A673 (cell line): ENCODE results near the gene SPATA13. TPM values are rescaled to one million over a fixed set of nuclear protein-coding genes. Genes with fewer than 3 reads are reported as not detected.

Experiments
- BruUV-seq: library from RNA; stranded (reverse); fragments of 400-500 nt; replicated peaks from 2 replicates; lab custom pipeline; 2021; lab: Mats Ljungman, UMichigan
- CTCF ChIA-PET: fragments of 300-600 bp; sonication (Branson Sonifier 250); formaldehyde crosslinking; loops from one replicate; lab custom pipeline; 2022; ENCODE audit warnings: antibody characterized with exemption; lab: Charles Lee
- POLR2A ChIA-PET: fragments of 300-600 bp; sonication (Branson Sonifier 250); formaldehyde crosslinking; loops from one replicate; lab custom pipeline; 2022; ENCODE audit warnings: antibody characterized with exemption; ENCODE audit not compliant: low non-redundant PET; lab: Charles Lee
- DNase-seq: peaks from one replicate; pipeline ENCODE4 v3.0.0-alpha.2; 2015; ENCODE audit warnings: low spot score
- H3K27ac ChIP-seq: fragments of 200-600 bp; sonication (generic); 2 replicates; pipeline ENCODE4 v1.5.1; 2016; ENCODE audit warnings: mixed run types, low read depth, mild to moderate bottlenecking, mixed read lengths, antibody characterized with exemption, low read length; ENCODE audit not compliant: poor library complexity, severe bottlenecking
- H3K27me3 ChIP-seq: fragments of 200-600 bp; sonication (generic); replicated peaks from 2 replicates; pipeline ENCODE4 v1.6.1; 2017; ENCODE audit warnings: mixed run types, low read depth, mild to moderate bottlenecking, mixed read lengths, antibody characterized with exemption, low read length; ENCODE audit not compliant: insufficient read depth, poor library complexity
- H3K36me3 ChIP-seq: fragments of 200-600 bp; sonication (generic); 2 replicates; pipeline ENCODE4 v1.6.1; 2016; ENCODE audit warnings: mixed run types, mild to moderate bottlenecking, mixed read lengths, antibody characterized with exemption, low read length; ENCODE audit not compliant: insufficient read depth, poor library complexity, severe bottlenecking
- H3K4me1 ChIP-seq: fragments of 200-600 bp; sonication (generic); 2 replicates; pipeline ENCODE4 v1.6.1; 2017; ENCODE audit warnings: mixed run types, mild to moderate bottlenecking, mixed read lengths, antibody characterized with exemption, low read length; ENCODE audit not compliant: insufficient read depth, poor library complexity, severe bottlenecking
- H3K4me3 ChIP-seq: fragments of 200-600 bp; sonication (generic); 2 replicates; pipeline ENCODE4 v1.5.1; 2016; ENCODE audit warnings: low read depth, mixed run types, mild to moderate bottlenecking, mixed read lengths, low read length; ENCODE audit not compliant: poor library complexity, severe bottlenecking
- H3K9me3 ChIP-seq: fragments of 200-600 bp; sonication (generic); 2 replicates; pipeline ENCODE4 v1.6.1; 2016; ENCODE audit warnings: mixed run types, low read depth, mild to moderate bottlenecking, mixed read lengths, antibody characterized with exemption, low read length; ENCODE audit not compliant: poor library complexity, severe bottlenecking
- EZH2 ChIP-seq: fragments of 200-600 bp; sonication (generic); IDR thresholded peaks from 2 replicates; pipeline ENCODE4 v1.6.1; 2017; ENCODE audit warnings: borderline replicate concordance, low read depth, mild to moderate bottlenecking, mixed read lengths, antibody characterized with exemption, low read length; ENCODE audit not compliant: poor library complexity, severe bottlenecking
- intact Hi-C: fragments of 100-400 bp; cut with micrococcal nuclease; formaldehyde crosslinking; loops from one replicate; pipeline ENCODE4 v1.10.0; 2022; ENCODE audit not compliant: unreplicated experiment
- total RNA-seq: library from RNA; stranded (reverse); gene quantifications from 2 replicates; pipeline ENCODE4 v1.2.3, GENCODE V29; 2021
- TF ChIP-seq, protein P1 (sequence below): fragments of 300-800, 200-600 bp; sonication (generic); conservative IDR thresholded peaks from 2 replicates; pipeline ENCODE4 v1.5.1; 2017; ENCODE audit warnings: low read depth, mild to moderate bottlenecking, antibody characterized with exemption, low read length, moderate library complexity, mixed read lengths

Gene SPATA13
- total RNA-seq, 1 experiment from 2014 or later: 58.2 TPM

DNA sequence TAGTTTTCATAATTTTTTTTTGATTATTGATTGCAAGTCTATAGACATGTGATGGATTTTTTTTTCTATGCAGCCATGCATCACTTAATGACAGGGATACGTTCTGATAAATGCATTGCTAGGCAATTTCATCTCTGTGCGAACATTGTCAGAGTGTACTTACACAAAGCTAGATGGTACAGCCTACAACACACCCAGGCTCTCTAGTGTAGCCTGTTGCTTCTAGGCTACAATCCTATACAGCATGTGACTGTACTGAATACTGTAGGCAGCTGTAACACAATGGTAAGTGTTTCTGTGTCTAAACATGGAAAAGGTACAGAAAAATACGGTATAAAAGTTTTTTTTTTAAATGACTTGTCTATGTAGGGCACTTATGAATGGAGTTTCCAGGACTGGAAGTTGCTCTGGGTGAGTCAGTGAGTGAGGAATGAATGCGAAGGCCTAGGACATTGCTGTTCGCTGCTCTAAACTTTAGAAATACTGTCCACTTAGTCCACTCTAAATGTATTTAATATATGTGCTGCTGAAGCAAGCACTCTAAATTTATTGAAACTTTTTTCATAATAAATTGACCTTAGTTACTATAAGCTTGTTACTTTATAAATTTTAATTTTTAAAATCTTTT, 20.3 kb downstream of the SPATA13 start:
- Histone ChIP-seq H3K27me3 (no peaks in the 10 kb centered on the region), H3K27ac (no peak overlapping the region), H3K36me3 (no peaks in the 10 kb centered on the region), H3K9me3 (no peaks in the 10 kb centered on the region), H3K4me3 (no peak overlapping the region), H3K4me1 (peaks cover 3% of the 10 kb centered on the region)
- DNase-seq: no peak
- ChIA-PET POLR2A (no interaction called here), CTCF (no interaction called here)
- intact Hi-C loops: no loop called here
- TF ChIP-seq, protein P1, sequence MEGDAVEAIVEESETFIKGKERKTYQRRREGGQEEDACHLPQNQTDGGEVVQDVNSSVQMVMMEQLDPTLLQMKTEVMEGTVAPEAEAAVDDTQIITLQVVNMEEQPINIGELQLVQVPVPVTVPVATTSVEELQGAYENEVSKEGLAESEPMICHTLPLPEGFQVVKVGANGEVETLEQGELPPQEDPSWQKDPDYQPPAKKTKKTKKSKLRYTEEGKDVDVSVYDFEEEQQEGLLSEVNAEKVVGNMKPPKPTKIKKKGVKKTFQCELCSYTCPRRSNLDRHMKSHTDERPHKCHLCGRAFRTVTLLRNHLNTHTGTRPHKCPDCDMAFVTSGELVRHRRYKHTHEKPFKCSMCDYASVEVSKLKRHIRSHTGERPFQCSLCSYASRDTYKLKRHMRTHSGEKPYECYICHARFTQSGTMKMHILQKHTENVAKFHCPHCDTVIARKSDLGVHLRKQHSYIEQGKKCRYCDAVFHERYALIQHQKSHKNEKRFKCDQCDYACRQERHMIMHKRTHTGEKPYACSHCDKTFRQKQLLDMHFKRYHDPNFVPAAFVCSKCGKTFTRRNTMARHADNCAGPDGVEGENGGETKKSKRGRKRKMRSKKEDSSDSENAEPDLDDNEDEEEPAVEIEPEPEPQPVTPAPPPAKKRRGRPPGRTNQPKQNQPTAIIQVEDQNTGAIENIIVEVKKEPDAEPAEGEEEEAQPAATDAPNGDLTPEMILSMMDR: no peak
- no peak for TF ChIP-seq EZH2
- BruUV-seq: no TSS peak

DNA sequence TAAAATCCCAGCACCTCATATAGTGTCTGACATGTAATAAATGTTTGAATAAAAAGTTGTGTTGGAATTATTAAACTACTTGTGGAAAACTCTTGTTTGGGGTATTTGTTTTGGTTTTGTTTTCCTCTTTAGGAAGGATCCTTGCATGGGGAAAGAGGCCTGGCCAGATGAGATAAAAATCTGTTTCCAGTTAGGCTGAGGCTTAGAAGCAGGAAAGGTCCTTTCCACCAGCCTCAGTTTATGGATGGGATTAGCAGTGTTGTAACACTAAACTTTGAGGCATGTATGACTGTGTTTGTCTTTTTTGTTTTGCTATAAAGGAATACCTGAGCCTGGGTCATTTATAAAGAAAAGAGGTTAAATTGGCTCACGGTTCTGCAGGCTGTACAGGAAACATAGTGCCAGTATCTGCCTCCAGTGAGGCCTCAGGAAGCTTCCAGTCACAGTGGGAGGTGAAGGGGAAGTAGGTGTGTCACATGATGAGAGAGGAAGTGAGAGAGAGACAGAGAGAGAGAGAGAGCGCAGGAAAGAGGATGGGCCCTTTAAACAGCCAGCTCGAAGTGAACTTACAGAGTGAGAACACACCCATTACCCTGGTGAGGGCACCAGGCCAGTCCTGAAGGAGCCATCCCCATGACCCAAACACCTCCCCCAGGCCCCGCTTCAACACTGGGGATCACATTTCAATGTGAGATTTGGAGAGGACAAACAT, 21.6 kb downstream of the SPATA13 start:
- no TSS peak for BruUV-seq
- DNase-seq: no peak
- ChIA-PET CTCF (no interaction called here), POLR2A (no interaction called here)
- TF ChIP-seq, protein P1: no peak
- TF ChIP-seq EZH2: no peak
- Histone ChIP-seq H3K36me3 (no peaks in the 10 kb centered on the region), H3K27me3 (no peaks in the 10 kb centered on the region), H3K4me1 (peaks cover 9% of the 10 kb centered on the region), H3K27ac (no peak overlapping the region), H3K9me3 (no peaks in the 10 kb centered on the region), H3K4me3 (no peak overlapping the region)
- intact Hi-C loops: no loop called here

DNA sequence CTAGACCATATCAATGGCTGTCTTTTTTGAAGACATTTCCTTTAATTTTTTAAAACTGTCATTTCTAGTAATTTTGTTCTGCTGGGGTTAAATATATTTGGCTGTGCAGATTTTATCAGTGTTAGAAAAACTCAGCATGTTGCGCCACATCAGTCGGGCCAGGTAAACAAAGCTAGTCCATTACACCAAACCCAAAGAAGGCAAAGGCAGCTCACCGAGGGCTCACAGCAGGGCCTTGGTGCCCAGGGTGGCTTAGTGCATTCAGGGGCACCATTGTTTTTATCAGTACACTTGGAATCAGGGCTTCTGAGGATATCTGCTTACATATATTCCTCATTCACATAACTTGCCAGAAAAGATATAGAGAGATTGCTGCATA, 22.2 kb downstream of the SPATA13 start:
- ChIA-PET POLR2A (no interaction called here), CTCF (no interaction called here)
- BruUV-seq: no TSS peak

More for the DNA sequence above, 22.2 kb downstream of the SPATA13 start:
- no peak overlapping the region for H3K4me3 ChIP-seq
- H3K9me3 ChIP-seq: no peaks in the 10 kb centered on the region
- intact Hi-C loops: no loop called here
- TF ChIP-seq, protein P1: no peak
- TF ChIP-seq EZH2: no peak
- no peak overlapping the region for H3K27ac ChIP-seq
- H3K36me3 ChIP-seq: no peaks in the 10 kb centered on the region
- no peak for DNase-seq
- H3K4me1 ChIP-seq: peaks cover 9% of the 10 kb centered on the region
- no peaks in the 10 kb centered on the region for H3K27me3 ChIP-seq
